HG02623 (cell line): ENCODE results near the gene TIMM23.
A peak's percentile ranks its signal among the peaks of the same experiment; 100 is the strongest.
"Not testable (repeated sequence)": the region's sequence is repeated elsewhere in the genome, so short reads cannot be mapped to it uniquely, and the experiment has no call there.

ENCODE experiments used
- ATAC-seq: cut with Tn5 transposase; IDR thresholded peaks from one replicate; pipeline ENCODE4 v1.9.1; 2021; ENCODE audit warnings: moderate library complexity; ENCODE audit not compliant: unreplicated experiment

The TIMM23 gene

GRCh38 chr10:46020344-46020657 lies 48.0 kb downstream of the TIMM23 start:
- no peak for ATAC-seq

DNA sequence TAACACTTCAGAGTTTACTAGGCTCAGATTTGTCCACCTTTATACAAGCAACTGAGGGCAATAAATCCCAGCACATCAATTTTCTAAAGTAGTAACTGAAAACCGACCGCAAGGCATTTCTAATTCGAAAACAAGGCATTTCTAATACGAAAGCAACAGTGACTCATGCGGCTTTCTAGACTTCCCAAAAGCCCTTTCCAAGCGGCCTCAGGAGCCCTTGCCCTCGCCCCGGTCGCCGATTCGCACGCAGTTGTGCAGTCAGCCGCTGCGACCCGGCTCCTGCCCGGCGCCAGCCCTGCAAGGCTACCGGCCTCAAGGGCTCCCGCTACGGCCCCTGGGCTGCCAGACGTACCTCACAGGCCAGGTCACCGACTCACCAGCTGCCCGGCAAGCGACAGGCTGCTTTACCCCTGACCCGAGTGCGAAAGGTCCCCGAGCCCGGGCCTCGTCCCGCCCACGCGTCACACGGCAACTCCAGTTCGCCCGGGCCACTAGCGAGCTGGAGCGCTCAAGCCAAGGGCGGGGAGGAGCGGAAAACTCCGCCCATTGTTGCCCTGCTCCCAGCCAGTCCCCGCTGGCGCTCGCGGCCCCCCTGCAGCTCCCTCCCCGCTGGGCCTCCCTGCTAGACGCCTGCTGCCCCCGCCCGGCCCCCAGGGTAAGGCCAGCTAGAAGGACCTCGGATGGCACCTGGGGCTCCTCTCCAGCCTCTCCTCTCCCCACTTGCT lies 50.9 kb downstream of the TIMM23 start:
- ATAC-seq, result peak; percentile 96

- ATAC-seq, result no peak
These were observed 52.7 kb downstream of the TIMM23 start for GRCh38 chr10:46024948-46025347.

GRCh38 chr10:46025406-46025805 lies 53.1 kb downstream of the TIMM23 start:
- no peak for ATAC-seq

DNA sequence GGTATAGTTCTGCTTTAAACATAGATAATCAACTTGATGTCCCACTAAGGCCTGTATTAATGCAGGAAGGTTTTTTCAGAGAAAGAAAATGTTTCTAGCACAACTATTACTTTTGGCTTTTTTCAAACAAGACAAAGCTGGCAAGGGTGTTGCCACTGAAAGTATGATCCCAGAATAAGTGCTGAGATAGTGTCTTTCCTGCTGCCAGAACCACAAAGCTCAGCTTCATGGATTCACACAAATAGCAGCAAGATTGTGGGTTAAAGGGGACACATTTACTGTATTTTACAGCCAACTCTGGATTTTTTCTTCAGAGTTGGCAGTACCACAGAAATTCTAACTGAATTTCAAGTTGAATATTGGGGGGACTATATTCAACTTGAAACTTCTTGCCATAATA lies 53.8 kb downstream of the TIMM23 start:
- no peak for ATAC-seq

DNA sequence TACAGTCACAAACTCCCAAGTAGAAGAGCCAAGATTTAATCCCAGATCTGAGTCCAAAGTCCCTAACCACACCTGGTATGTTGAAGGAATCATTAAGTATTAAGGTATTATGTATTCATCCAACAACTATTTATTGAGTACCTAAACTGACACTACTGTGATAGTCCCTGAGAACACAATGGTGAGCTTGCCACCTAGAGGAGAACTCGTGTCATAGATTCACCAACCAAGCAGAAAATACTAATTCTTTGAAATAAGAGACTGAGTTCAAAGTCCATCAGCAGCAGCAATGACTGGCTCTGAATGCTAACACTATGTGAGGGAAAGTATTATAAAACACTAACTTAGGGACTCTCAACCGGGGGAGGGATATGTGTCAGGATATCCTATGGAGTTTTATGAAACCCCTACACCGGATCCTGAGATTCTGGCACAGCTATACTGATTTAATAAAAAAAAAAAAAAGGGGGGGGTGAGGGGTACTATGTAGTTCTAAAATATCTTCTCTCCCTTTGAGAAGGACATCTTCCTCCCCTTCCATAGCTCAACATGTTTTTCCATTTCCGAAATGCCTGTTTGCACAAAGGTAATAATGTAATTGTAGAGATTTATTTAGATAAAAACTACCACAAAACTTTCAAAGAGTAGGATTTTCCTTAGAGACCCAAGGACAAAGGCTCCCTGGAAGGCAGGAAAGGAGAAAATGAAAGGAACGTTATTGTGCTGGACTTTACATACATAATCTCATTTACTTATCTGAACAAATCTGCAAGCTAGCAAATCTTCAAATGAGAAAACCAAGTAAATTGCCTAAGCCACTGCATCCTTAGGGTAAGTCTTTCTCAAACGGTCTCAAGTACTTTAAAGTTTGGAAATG lies 56.5 kb downstream of the TIMM23 start:
- ATAC-seq, result no peak

DNA sequence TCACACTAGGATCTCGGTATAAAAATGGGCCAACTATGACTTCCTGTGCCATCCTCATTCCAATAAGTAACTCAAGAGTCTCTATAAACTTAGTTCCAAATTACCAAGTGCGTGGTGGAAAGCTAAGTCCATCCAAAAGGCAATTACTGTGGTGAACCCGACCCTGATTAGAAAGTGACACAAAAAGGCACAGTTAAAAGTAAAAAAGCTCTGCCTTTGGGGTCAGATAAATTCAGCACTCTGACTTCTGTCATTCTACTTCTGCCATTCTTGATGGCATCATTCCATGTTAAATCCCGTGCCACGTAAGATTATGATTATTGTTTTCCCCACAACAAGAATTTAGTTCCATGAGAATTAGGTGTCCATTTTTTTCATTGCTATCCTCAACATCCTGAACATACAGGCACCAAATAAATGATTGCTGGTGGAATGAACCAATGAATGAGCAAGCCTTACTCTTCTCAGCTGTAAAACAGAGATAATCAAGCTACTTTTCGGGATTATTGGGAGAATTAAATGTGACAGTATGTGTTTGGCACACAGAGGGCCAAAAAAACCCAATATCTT lies 57.3 kb downstream of the TIMM23 start:
- no peak for ATAC-seq

GRCh38 chr10:46030091-46030937 lies 58.0 kb downstream of the TIMM23 start, which contains the start of gene NCOA4:
TSS of gene NCOA4 (minus strand) at chr10:46030623. CDS start at chr10:46016680, 13,943 bp downstream.
- ATAC-seq, result peak; percentile 95

DNA sequence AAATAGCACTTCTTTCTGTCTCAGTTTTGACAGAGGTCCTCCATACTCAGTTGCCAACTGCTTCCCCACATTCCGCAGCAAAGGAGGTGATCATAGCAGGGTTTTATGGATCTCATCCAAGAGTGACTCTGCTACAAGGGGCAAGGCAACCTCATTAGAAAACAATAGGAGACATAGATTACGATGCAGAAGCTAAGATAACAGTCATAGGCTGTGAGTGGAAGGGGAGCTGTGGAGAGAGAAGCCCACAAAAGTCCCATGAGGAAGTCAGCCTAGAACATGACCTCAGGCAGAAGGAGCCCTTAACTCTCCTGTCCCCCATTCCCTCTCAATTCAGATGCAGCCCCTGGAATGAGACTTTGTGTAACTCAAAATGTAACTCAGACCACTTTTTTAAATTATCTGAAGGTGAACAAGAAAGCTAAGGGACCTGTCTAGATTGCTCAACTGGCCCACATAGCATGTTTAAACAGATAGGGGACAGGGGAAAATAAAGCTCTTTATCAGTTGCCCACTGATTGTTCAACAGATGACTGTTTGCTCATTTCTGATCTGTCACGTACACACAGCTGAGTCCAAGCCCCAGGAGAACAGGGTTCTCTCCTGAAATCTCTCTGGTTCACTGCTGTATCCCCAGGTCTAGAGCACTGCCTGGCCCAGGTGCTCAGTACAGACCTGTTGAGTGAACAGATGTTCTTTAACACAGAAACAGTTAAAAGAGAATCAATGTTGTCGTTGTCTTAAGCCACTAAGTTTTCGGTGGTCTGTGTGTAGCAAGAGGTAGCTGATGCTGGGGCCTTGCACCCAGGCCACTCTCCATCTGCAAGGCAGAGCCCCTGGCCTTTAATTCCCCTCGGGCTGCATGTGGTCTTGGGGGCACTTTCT lies 59.6 kb downstream of the TIMM23 start:
- ATAC-seq, result no peak

GRCh38 chr10:46033602-46034011 lies 61.3 kb downstream of the TIMM23 start:
- no peak for ATAC-seq

GRCh38 chr10:46035923-46036849 lies 63.9 kb downstream of the TIMM23 start:
- no peak for ATAC-seq

GRCh38 chr10:46037107-46037825 lies 65.0 kb downstream of the TIMM23 start:
- no peak for ATAC-seq

DNA sequence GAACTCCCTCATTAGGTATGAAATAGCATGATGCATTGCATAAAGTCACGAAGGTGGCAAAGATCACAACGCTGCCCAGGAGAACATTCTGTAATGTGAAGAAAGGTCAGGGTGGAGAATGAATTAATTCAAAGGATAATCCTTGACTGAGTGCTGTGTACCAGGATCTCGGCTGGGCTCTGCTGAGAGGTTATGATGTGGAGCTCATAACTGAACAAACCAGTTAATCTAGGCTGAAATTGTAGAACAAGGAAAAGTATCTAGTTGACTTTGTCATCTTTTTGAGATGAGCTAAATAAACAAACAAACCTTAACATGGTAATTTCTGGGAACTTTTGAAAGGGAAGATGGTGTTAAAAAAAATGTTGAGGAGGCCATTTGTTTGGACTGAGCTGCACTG lies 67.7 kb downstream of the TIMM23 start:
- ATAC-seq, result no peak

DNA sequence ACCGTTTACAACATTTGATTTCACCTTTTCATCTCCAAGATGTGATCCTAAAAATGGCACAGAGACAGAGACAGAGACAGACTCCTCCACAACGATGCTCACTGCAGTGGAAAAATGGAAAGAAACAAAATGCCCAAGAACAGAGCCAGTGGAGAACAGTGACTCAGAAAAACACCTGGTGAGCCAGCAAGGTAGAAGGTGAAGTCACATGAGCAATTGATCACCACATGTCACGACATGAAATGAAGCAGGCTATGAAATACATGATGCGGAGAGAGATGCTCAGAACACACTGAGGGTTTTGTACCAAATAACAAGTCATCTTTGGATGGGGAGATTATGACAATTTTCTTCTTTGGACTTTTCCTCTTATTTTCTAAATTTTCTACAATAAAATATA lies 70.2 kb downstream of the TIMM23 start:
- no peak for ATAC-seq

GRCh38 chr10:46046261-46046660 lies 74.0 kb downstream of the TIMM23 start, which contains the start of gene MSMB:
TSS of gene MSMB (minus strand) at chr10:46046269. CDS start at chr10:46046237, 32 bp downstream.
- ATAC-seq, result no peak

DNA sequence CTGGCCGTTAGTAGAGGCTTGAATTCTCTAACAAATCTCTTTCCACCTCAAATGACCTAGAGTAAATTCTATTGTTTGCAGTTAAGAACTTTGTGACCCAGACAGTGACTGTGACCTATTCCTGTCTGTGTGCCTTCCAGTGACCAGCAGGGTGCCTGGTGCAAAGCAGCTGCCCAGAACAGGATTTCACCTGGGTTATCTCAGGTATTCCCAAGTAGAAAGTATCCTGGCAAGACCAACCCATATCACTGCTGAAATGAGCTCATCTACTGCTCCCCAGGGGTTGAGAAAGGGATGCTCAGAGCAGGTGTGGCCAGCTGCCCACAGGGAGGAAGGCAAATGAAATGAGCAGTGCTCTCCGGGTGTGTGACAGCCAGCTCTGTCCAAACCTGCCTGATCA lies 75.9 kb downstream of the TIMM23 start:
- no peak for ATAC-seq

DNA sequence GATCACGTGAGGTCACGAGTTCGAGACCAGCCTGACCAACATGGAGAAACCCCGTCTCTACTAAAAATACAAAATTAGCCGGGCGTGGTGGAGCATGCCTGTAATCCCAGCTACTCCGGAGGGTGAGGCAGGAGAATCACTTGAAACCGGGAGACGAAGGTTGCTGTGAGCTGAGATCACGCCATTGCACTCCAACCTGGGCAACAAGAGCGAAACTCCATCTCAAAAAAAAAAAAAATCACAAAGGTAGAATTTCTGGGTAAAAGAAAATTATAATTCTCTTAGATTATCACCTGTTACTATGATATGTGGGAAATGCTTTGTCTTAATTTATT lies 77.2 kb downstream of the TIMM23 start:
- ATAC-seq, result not testable (repeated sequence)

DNA sequence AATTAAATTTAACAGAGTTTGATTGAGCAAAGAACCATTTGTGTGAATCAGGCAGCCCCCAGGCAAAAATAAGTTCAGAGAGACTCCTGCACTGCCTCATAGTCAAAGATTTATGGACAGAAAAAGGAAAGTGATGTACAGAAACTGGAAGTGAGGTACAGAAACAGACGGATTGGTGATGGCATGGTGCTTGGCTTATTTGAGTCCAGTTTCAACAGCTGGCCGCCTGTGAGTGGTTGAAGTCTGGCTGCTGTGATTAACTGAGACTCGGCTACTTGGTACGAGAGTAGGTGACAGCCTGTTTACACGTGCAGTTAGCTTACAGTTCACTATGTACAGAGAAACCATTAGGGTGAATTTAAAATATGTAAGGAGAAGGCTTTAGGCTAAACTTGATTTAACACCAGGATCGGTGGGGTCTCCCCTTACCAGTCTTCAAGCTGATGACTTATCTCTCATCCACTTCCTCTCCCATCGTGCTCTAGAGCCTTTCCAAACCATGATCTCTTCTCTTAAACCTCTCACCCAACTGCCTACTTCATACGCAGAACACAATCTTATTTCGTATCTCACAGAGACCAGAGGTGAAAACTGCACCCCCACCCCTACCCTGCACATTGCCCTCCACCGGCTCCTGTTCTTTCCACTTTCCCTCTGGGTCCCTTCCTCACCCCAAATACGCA lies 78.8 kb downstream of the TIMM23 start:
- ATAC-seq, result no peak
